HK-2 (cell line): ENCODE results near the gene IGFLR1.

ENCODE experiments used
- DNase-seq: peaks from one replicate; pipeline ENCODE4 v3.0.0-alpha.2; 2018; ENCODE audit not compliant: unreplicated experiment

IGFLR1 gene

GRCh38 chr19:35742121-35742724 lies at the start of gene IGFLR1:
IGFLR1 (minus strand) TSS chr19:35742452; CDS start chr19:35741180, 1,272 bp downstream.
- no peak for DNase-seq

- DNase-seq: no peak
These were observed 49.6 kb upstream of the IGFLR1 start for GRCh38 chr19:35791814-35792279.

- DNase-seq: no peak
These were observed 48.9 kb upstream of the IGFLR1 start for GRCh38 chr19:35790981-35791813.

- no peak for DNase-seq
These were observed 48.0 kb upstream of the IGFLR1 start for GRCh38 chr19:35789978-35790944.

- no peak for DNase-seq
These were observed 47.1 kb upstream of the IGFLR1 start for GRCh38 chr19:35789195-35789977.

- no peak for DNase-seq
These were observed 46.1 kb upstream of the IGFLR1 start for GRCh38 chr19:35788205-35788960.

GRCh38 chr19:35787227-35787799 lies 45.1 kb upstream of the IGFLR1 start:
- no peak for DNase-seq

- no peak for DNase-seq
These were observed 44.3 kb upstream of the IGFLR1 start for GRCh38 chr19:35786299-35787160.

GRCh38 chr19:35785339-35785627 lies 43.0 kb upstream of the IGFLR1 start:
- DNase-seq: no peak

GRCh38 chr19:35784503-35785338 lies 42.5 kb upstream of the IGFLR1 start:
- DNase-seq: no peak

GRCh38 chr19:35783469-35784434 lies 41.5 kb upstream of the IGFLR1 start:
- no peak for DNase-seq

- no peak for DNase-seq
These were observed 40.3 kb upstream of the IGFLR1 start for GRCh38 chr19:35782589-35782988.

- DNase-seq: no peak
These were observed 39.4 kb upstream of the IGFLR1 start for GRCh38 chr19:35781650-35782049.

GRCh38 chr19:35780717-35781116 lies 38.5 kb upstream of the IGFLR1 start:
- DNase-seq: no peak

GRCh38 chr19:35780058-35780457 lies 37.8 kb upstream of the IGFLR1 start:
- no peak for DNase-seq

GRCh38 chr19:35779033-35779432 lies 36.8 kb upstream of the IGFLR1 start:
- no peak for DNase-seq

GRCh38 chr19:35777961-35778360 lies 35.7 kb upstream of the IGFLR1 start:
- no peak for DNase-seq
